Fibroblast of lung (primary cell): ENCODE measurements around the gene ERGIC3. TPM values are rescaled to one million over a fixed set of nuclear protein-coding genes. Genes with fewer than 3 reads are reported as not detected.
"Not testable (repeated sequence)": the region's sequence is repeated elsewhere in the genome, so short reads cannot be mapped to it uniquely, and the experiment has no call there.

Experiments
- DNase-seq, 2 donors: peaks; one replicate each; pipeline versions ENCODE4 v3.0.0 to v3.0.0-alpha.2; 2010; ENCODE audit warnings: low read depth in 2 of 2
- H2AFZ ChIP-seq: 2 replicates; pipeline ENCODE4 v1.5.1; 2012; ENCODE audit warnings: low read length, control low read depth, inconsistent platforms
- H3K27ac ChIP-seq: 2 replicates; pipeline ENCODE4 v1.5.1; 2011; ENCODE audit warnings: low read length, control low read depth; ENCODE audit not compliant: insufficient read depth
- H3K27me3 ChIP-seq: 2 replicates; pipeline ENCODE4 v1.5.1; 2011; ENCODE audit warnings: mild to moderate bottlenecking, low read length; ENCODE audit not compliant: control insufficient read depth, insufficient read depth
- H3K36me3 ChIP-seq: 2 replicates; pipeline ENCODE4 v1.5.1; 2011; ENCODE audit warnings: low read length; ENCODE audit not compliant: control insufficient read depth, insufficient read depth
- H3K4me1 ChIP-seq: 2 replicates; pipeline ENCODE4 v1.5.1; 2011; ENCODE audit warnings: low read length; ENCODE audit not compliant: control insufficient read depth, insufficient read depth; ENCODE audit errors: extremely low read depth
- H3K4me2 ChIP-seq: 2 replicates; pipeline ENCODE4 v1.5.1; 2011; ENCODE audit warnings: low read length, control low read depth; ENCODE audit not compliant: insufficient read depth; ENCODE audit errors: extremely low read depth
- H3K4me3 ChIP-seq, 4 experiments: fragments of 200-600 bp in 1 of 4; sonication (generic) in 1 of 4; replicated peaks in 1 of 4; 2 replicates each; pipeline ENCODE4 v1.5.1; 2011 to 2016; ENCODE audit warnings: low read length in 4 of 4, low read depth in 3 of 4, mild to moderate bottlenecking in 3 of 4, control low read depth in 2 of 4, inconsistent platforms in 1 of 4, mixed read lengths in 1 of 4; ENCODE audit not compliant: insufficient read depth in 1 of 4; ENCODE audit errors: control extremely low read depth in 1 of 4
- H3K79me2 ChIP-seq: 2 replicates; pipeline ENCODE4 v1.5.1; 2012; ENCODE audit warnings: mild to moderate bottlenecking, low read length, inconsistent platforms; ENCODE audit not compliant: control insufficient read depth, insufficient read depth
- H3K9ac ChIP-seq: 2 replicates; pipeline ENCODE4 v1.5.1; 2011; ENCODE audit warnings: mild to moderate bottlenecking, low read length, control low read depth; ENCODE audit not compliant: insufficient read depth
- H3K9me3 ChIP-seq: 2 replicates; pipeline ENCODE4 v1.5.1; 2012; ENCODE audit warnings: low read depth, low read length; ENCODE audit not compliant: control insufficient read depth, insufficient read depth
- H4K20me1 ChIP-seq: 2 replicates; pipeline ENCODE4 v1.5.1; 2011; ENCODE audit warnings: low read length; ENCODE audit not compliant: control insufficient read depth, insufficient read depth; ENCODE audit errors: extremely low read depth
- CTCF ChIP-seq, 2 donors: IDR thresholded peaks in 1 of 2; conservative IDR thresholded peaks in 1 of 2; 1 replicate in 1 of 2; 2 replicates in 1 of 2; pipeline ENCODE4 v1.5.1; 2011 to 2012; ENCODE audit warnings: low read length in 2 of 2, control low read depth in 1 of 2, inconsistent platforms in 1 of 2, low read depth in 1 of 2, mild to moderate bottlenecking in 1 of 2
- EZH2 ChIP-seq: IDR thresholded peaks from 2 replicates; pipeline ENCODE4 v1.5.1; 2012; ENCODE audit warnings: low read length, control low read depth, mild to moderate bottlenecking; ENCODE audit errors: missing control alignments
- polyA plus RNA-seq, 2 donors: library from polyadenylated mRNA; depleted of rRNA in 1 of 2; stranded (reverse) in 1 of 2; unstranded in 1 of 2; fragments of >200 nt; gene quantifications; 2 replicates each; pipeline ENCODE4 v1.2.1, GENCODE V29; 2011 to 2012; ENCODE audit warnings: missing spikeins in 1 of 2
- total RNA-seq: library from RNA; depleted of rRNA; stranded (reverse); fragments of >200 nt; gene quantifications from 2 replicates; pipeline ENCODE4 v1.2.1, GENCODE V29; 2014

ERGIC3 gene
- total and polyA plus RNA-seq, 2 donors (not counting 1 experiment from before 2014, with no cell fraction given) = 335 to 355 TPM

GRCh38 chr20:35552914-35553313, 11.0 kb downstream of the ERGIC3 start:
- no peaks in the 10 kb centered on the region for H3K4me1 ChIP-seq
- no peaks in the 10 kb centered on the region for H3K79me2 ChIP-seq
- no peak overlapping the region for H2AFZ ChIP-seq
- H3K4me3 ChIP-seq = no peak overlapping the region
- DNase-seq = no peak
- H3K4me2 ChIP-seq = no peak overlapping the region
- peaks cover 30% of the 10 kb centered on the region for H3K36me3 ChIP-seq
- no peak overlapping the region for H3K27ac ChIP-seq
- no peaks in the 10 kb centered on the region for H4K20me1 ChIP-seq
- no peak overlapping the region for H3K9ac ChIP-seq
- no peaks in the 10 kb centered on the region for H3K27me3 ChIP-seq
- no peaks in the 10 kb centered on the region for H3K9me3 ChIP-seq
- no peak for TF ChIP-seq EZH2

GRCh38 chr20:35555461-35555860, 13.6 kb downstream of the ERGIC3 start:
- peaks cover 25% of the 10 kb centered on the region for H3K36me3 ChIP-seq

GRCh38 chr20:35555951-35556645, 14.2 kb downstream of the ERGIC3 start:
- no peak for DNase-seq
- Histone ChIP-seq H3K9ac (no peak overlapping the region), H3K27me3 (no peaks in the 10 kb centered on the region), H3K4me2 (no peak overlapping the region), H4K20me1 (no peaks in the 10 kb centered on the region), H3K4me3 (no peak overlapping the region), H3K4me1 (no peaks in the 10 kb centered on the region), H2AFZ (no peak overlapping the region), H3K27ac (no peak overlapping the region), H3K79me2 (no peaks in the 10 kb centered on the region), H3K9me3 (no peaks in the 10 kb centered on the region), H3K36me3 (peaks cover 25% of the 10 kb centered on the region)
- TF ChIP-seq CTCF (conservative IDR thresholded peaks at IDR 0.05 in 1 of 2, IDR thresholded peaks at IDR 0.05 in 1 of 2; ENCODE audit: low read depth in 1 of 2, low read length in 2 of 2) (no peak), EZH2 (no peak)

More at GRCh38 chr20:35555461-35555860, 13.6 kb downstream of the ERGIC3 start:
- H3K9ac ChIP-seq, H2AFZ ChIP-seq, H3K4me3 ChIP-seq, H3K27ac ChIP-seq, H3K9me3 ChIP-seq, H3K4me2 ChIP-seq, DNase-seq, H3K79me2 ChIP-seq, H4K20me1 ChIP-seq, H3K27me3 ChIP-seq, H3K4me1 ChIP-seq: not testable (repeated sequence)

GRCh38 chr20:35556871-35557270, 15.0 kb downstream of the ERGIC3 start:
- no peak overlapping the region for H3K27ac ChIP-seq
- no peaks in the 10 kb centered on the region for H3K79me2 ChIP-seq
- H3K4me1 ChIP-seq = peaks cover 4% of the 10 kb centered on the region
- TF ChIP-seq CTCF (conservative IDR thresholded peaks at IDR 0.05 in 1 of 2, IDR thresholded peaks at IDR 0.05 in 1 of 2; ENCODE audit: low read depth in 1 of 2, low read length in 2 of 2) (no peak), EZH2 (no peak)
- H2AFZ ChIP-seq = no peak overlapping the region
- H3K27me3 ChIP-seq = no peaks in the 10 kb centered on the region
- H3K9me3 ChIP-seq = no peaks in the 10 kb centered on the region
- no peak overlapping the region for H3K9ac ChIP-seq
- no peak for DNase-seq
- no peak overlapping the region for H3K4me2 ChIP-seq
- H3K36me3 ChIP-seq = peaks cover 23% of the 10 kb centered on the region
- H3K4me3 ChIP-seq = no peak overlapping the region
- no peaks in the 10 kb centered on the region for H4K20me1 ChIP-seq
